K562 (cell line): Measurements from ENCODE around the gene OXNAD1. TPM values are rescaled to one million over a fixed set of nuclear protein-coding genes. Genes with fewer than 3 reads are reported as not detected.

Source experiments
- KDM5B ChIP-seq: fragments of 200-600 bp; sonication (generic); IDR thresholded peaks from 2 replicates; pipeline ENCODE4 v1.6.1; 2012; ENCODE audit warnings: low read depth, mild to moderate bottlenecking, moderate library complexity, low read length, control low read depth, inconsistent platforms; ENCODE audit not compliant: insufficient replicate concordance
- SMARCA5 ChIP-seq: fragments of 450-650 bp; IDR thresholded peaks from 2 replicates; pipeline ENCODE4 v1.6.1; 2016
- ZBTB40 ChIP-seq, 2 experiments: fragments of 450-650 bp in 1 of 2; sonication (generic) in 1 of 2; formaldehyde crosslinking in 1 of 2; IDR thresholded peaks; 2 replicates each; pipeline versions ENCODE4 v1.7.1 to v1.9.0; 2016 to 2022; ENCODE audit warnings: inconsistent platforms in 1 of 2, mild to moderate bottlenecking in 1 of 2, missing genetic modification reagents in 1 of 2
- ZNF586 ChIP-seq: fragments of 450-650 bp; formaldehyde crosslinking; conservative IDR thresholded peaks from 2 replicates; pipeline ENCODE4 v1.4.0; 2020; ENCODE audit warnings: mild to moderate bottlenecking, moderate library complexity
- polyA plus RNA-seq, 8 experiments: library from polyadenylated mRNA; depleted of rRNA in 4 of 8; stranded (reverse) in 5 of 8; unstranded in 3 of 8; fragments of >200 nt; fragmentation: Nextera tagmentation in 2 of 8; fragmentation: Illumina TruSeq in 1 of 8; extraction: Ambion mirVana in 2 of 8; extraction: Trizol in 1 of 8; gene quantifications; 2 replicates each; pipeline versions ENCODE4 v1.2.1 to v1.2.3, GENCODE V29; 2011 to 2014; ENCODE audit warnings: inconsistent platforms in 1 of 8, missing spikeins in 1 of 8
- total RNA-seq, 7 experiments: library from RNA; depleted of rRNA in 6 of 7; stranded (reverse); fragments of >200 nt in 6 of 7; fragmentation: Illumina TruSeq in 2 of 7; extraction: Trizol in 2 of 7; gene quantifications; 2 replicates each; pipeline versions ENCODE4 v1.2.1 to v1.2.3, GENCODE V29; 2011 to 2021; ENCODE audit warnings: low replicate concordance in 1 of 7
- TF ChIP-seq, protein P1 (sequence below): fragments of 450-650 bp; IDR thresholded peaks from 2 replicates; pipeline ENCODE4 v1.6.1; 2018; ENCODE audit not compliant: partially characterized antibody

Gene OXNAD1
- total and polyA plus RNA-seq, 9 of the 15 experiments (the other 6 are each of a cell fraction or from before 2014, with no cell fraction given), result 12.8 to 44.4 (median 41.1) TPM

GRCh38 chr3:16264174-16264707 lies 771 bp upstream of the OXNAD1 start (continued):
- TF ChIP-seq, protein P1, sequence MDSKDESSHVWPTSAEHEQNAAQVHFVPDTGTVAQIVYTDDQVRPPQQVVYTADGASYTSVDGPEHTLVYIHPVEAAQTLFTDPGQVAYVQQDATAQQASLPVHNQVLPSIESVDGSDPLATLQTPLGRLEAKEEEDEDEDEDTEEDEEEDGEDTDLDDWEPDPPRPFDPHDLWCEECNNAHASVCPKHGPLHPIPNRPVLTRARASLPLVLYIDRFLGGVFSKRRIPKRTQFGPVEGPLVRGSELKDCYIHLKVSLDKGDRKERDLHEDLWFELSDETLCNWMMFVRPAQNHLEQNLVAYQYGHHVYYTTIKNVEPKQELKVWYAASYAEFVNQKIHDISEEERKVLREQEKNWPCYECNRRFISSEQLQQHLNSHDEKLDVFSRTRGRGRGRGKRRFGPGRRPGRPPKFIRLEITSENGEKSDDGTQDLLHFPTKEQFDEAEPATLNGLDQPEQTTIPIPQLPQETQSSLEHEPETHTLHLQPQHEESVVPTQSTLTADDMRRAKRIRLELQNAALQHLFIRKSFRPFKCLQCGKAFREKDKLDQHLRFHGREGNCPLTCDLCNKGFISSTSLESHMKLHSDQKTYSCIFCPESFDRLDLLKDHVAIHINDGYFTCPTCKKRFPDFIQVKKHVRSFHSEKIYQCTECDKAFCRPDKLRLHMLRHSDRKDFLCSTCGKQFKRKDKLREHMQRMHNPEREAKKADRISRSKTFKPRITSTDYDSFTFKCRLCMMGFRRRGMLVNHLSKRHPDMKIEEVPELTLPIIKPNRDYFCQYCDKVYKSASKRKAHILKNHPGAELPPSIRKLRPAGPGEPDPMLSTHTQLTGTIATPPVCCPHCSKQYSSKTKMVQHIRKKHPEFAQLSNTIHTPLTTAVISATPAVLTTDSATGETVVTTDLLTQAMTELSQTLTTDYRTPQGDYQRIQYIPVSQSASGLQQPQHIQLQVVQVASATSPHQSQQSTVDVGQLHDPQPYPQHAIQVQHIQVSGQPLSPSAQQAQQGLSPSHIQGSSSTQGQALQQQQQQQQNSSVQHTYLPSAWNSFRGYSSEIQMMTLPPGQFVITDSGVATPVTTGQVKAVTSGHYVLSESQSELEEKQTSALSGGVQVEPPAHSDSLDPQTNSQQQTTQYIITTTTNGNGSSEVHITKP, result no peak
- no peak for TF ChIP-seq SMARCA5
- no peak for TF ChIP-seq ZNF586
- TF ChIP-seq KDM5B, result peak; percentile 35
- no peak for TF ChIP-seq ZBTB40 (IDR thresholded peaks at IDR 0.05)
- TF ChIP-seq ZBTB40 (CRISPR knock-in tag; IDR thresholded peaks at IDR 0.05), result no peak
